IMR-90 (cell line): ENCODE measurements around the gene UNC5B. TPM values are rescaled to one million over a fixed set of nuclear protein-coding genes. Genes with fewer than 3 reads are reported as not detected.

Experiments used
- ATAC-seq: fragments of 200-7000 bp; cut with Tn5 transposase; 2 replicates; pipeline ENCODE4 v1.9.1; 2020; ENCODE audit warnings: low read depth, mild to moderate bottlenecking, moderate library complexity
- BruUV-seq: library from RNA; stranded (reverse); fragments of 400-500 nt; replicated peaks from 2 replicates; lab custom pipeline; 2021; lab: Mats Ljungman, UMichigan
- CTCF ChIA-PET: fragments of 300-600 bp; formaldehyde crosslinking; extraction: SDS; loops from one replicate; lab custom pipeline; 2021; ENCODE audit warnings: antibody characterized with exemption; lab: Yijun Ruan, JAX
- POLR2A ChIA-PET: fragments of 300-600 bp; sonication (Branson Sonifier 250); formaldehyde crosslinking; loops from one replicate; lab custom pipeline; 2022; ENCODE audit warnings: antibody characterized with exemption; ENCODE audit not compliant: unreplicated experiment; lab: Charles Lee
- DNase-seq: peaks from one replicate; pipeline ENCODE4 v3.0.0; 2013
- H2AFZ ChIP-seq: replicated peaks from 2 replicates; pipeline ENCODE3; 2013; ENCODE audit warnings: low read length, mild to moderate bottlenecking; ENCODE audit not compliant: poor library complexity
- H2AK5ac ChIP-seq: 2 replicates; pipeline ENCODE4 v1.6.1; 2013; ENCODE audit warnings: low read depth, low read length, inconsistent platforms
- H2AK9ac ChIP-seq: replicated peaks from 2 replicates; pipeline ENCODE3; 2013; ENCODE audit warnings: mild to moderate bottlenecking, low read depth, low read length, moderate library complexity; ENCODE audit not compliant: poor library complexity
- H2BK120ac ChIP-seq: 2 replicates; pipeline ENCODE4 v1.6.1; 2013; ENCODE audit warnings: low read depth, low read length, inconsistent platforms
- H2BK15ac ChIP-seq: 3 replicates; pipeline ENCODE4 v1.6.1; 2013; ENCODE audit warnings: low read depth, low read length, inconsistent platforms
- H2BK20ac ChIP-seq: 2 replicates; pipeline ENCODE4 v1.6.1; 2013; ENCODE audit warnings: low read depth, mild to moderate bottlenecking, inconsistent platforms, low read length, moderate library complexity
- H2BK5ac ChIP-seq: 2 replicates; pipeline ENCODE4 v1.6.1; 2013; ENCODE audit warnings: mild to moderate bottlenecking, low read depth, low read length, inconsistent platforms; ENCODE audit not compliant: poor library complexity, severe bottlenecking
- H3K14ac ChIP-seq: replicated peaks from 2 replicates; pipeline ENCODE4 v1.6.1; 2013; ENCODE audit warnings: low read depth, low read length, inconsistent platforms
- H3K18ac ChIP-seq: 2 replicates; pipeline ENCODE4 v1.6.1; 2013; ENCODE audit warnings: low read depth, low read length, control low read depth
- H3K23ac ChIP-seq: 2 replicates; pipeline ENCODE4 v1.6.1; 2013; ENCODE audit warnings: low read depth, low read length, inconsistent platforms
- H3K27ac ChIP-seq: 2 replicates; pipeline ENCODE4 v1.5.1; 2013; ENCODE audit warnings: mild to moderate bottlenecking, control low read depth, low read length; ENCODE audit not compliant: insufficient read depth
- H3K27me3 ChIP-seq: 2 replicates; pipeline ENCODE4 v1.6.1; 2013; ENCODE audit warnings: low read length; ENCODE audit not compliant: control insufficient read depth, insufficient read depth
- H3K36me3 ChIP-seq: 2 replicates; pipeline ENCODE4 v1.6.1; 2013; ENCODE audit warnings: low read length, mixed read lengths; ENCODE audit not compliant: control insufficient read depth, insufficient read depth
- H3K4ac ChIP-seq: 2 replicates; pipeline ENCODE4 v1.6.1; 2013; ENCODE audit warnings: low read depth, low read length, inconsistent platforms
- H3K4me1 ChIP-seq: 2 replicates; pipeline ENCODE4 v1.6.1; 2013; ENCODE audit warnings: low read length, mixed read lengths; ENCODE audit not compliant: control insufficient read depth, insufficient read depth
- H3K4me2 ChIP-seq: 2 replicates; pipeline ENCODE4 v1.6.1; 2013; ENCODE audit warnings: low read depth, mild to moderate bottlenecking, control low read depth, low read length, moderate library complexity
- H3K4me3 ChIP-seq: 2 replicates; pipeline ENCODE4 v1.5.1; 2013; ENCODE audit warnings: low read depth, mild to moderate bottlenecking, control low read depth, low read length, moderate library complexity; ENCODE audit not compliant: insufficient read depth
- H3K56ac ChIP-seq: 2 replicates; pipeline ENCODE4 v1.6.1; 2013; ENCODE audit warnings: low read length, inconsistent platforms; ENCODE audit not compliant: insufficient read depth; ENCODE audit errors: extremely low read depth
- H3K79me1 ChIP-seq, 2 experiments: 2 replicates each; pipeline ENCODE4 v1.6.1; 2013; ENCODE audit warnings: low read length in 2 of 2, inconsistent platforms in 1 of 2, low read depth in 1 of 2
- H3K9ac ChIP-seq: 2 replicates; pipeline ENCODE4 v1.6.1; 2013; ENCODE audit warnings: low read depth, low read length, control low read depth
- H3K9me1 ChIP-seq: 2 replicates; pipeline ENCODE4 v1.6.1; 2013; ENCODE audit warnings: low read length, inconsistent platforms; ENCODE audit not compliant: insufficient read depth
- H3K9me3 ChIP-seq: 2 replicates; pipeline ENCODE4 v1.6.1; 2013; ENCODE audit warnings: low read length; ENCODE audit not compliant: control insufficient read depth, insufficient read depth
- H4K20me1 ChIP-seq: 2 replicates; pipeline ENCODE4 v1.6.1; 2013; ENCODE audit warnings: low read length, inconsistent platforms; ENCODE audit not compliant: insufficient read depth
- H4K5ac ChIP-seq: 2 replicates; pipeline ENCODE4 v1.6.1; 2013; ENCODE audit warnings: mild to moderate bottlenecking, low read depth, low read length, control low read depth
- H4K8ac ChIP-seq, 2 experiments: 2 replicates each; pipeline ENCODE4 v1.6.1; 2013; ENCODE audit warnings: low read depth in 2 of 2, low read length in 2 of 2, control low read depth in 1 of 2, inconsistent platforms in 1 of 2
- H4K91ac ChIP-seq: 2 replicates; pipeline ENCODE4 v1.6.1; 2013; ENCODE audit warnings: low read depth, low read length, inconsistent platforms; ENCODE audit not compliant: insufficient read depth
- CEBPB ChIP-seq: IDR thresholded peaks from 2 replicates; pipeline ENCODE4 v1.6.1; 2012; ENCODE audit warnings: low read depth, low read length, improper control_type of control experiment
- MAZ ChIP-seq: IDR thresholded peaks from 2 replicates; pipeline ENCODE4 v1.6.1; 2012; ENCODE audit warnings: low read depth, mild to moderate bottlenecking, low read length, improper control_type of control experiment, moderate library complexity, borderline replicate concordance
- USF2 ChIP-seq: fragments of 150-350 bp; IDR thresholded peaks from 2 replicates; pipeline ENCODE4 v1.6.1; 2017; ENCODE audit warnings: mild to moderate bottlenecking, antibody characterized with exemption, low read length, low read depth
- WGBS, 2 experiments: methylation state at CpG; one replicate each; pipeline versions ENCODE4 v1.1.5 to v1.1.7; 2013; ENCODE audit warnings: missing lambda C conversion rate in 2 of 2; ENCODE audit not compliant: insufficient read length in 1 of 2; ENCODE audit errors: extremely low coverage in 2 of 2; 5-methylcytosine and 5-hydroxymethylcytosine counted together
- dilution Hi-C: fragments of 300-500 bp; cut with HindIII; formaldehyde crosslinking; loops from one replicate; pipeline ENCODE4 v1.14.3; 2018; ENCODE audit warnings: low sequenced_read_pairs; ENCODE audit not compliant: unreplicated experiment
- in situ Hi-C: fragments of 300-500 bp; cut with MboI; formaldehyde crosslinking; loops from 3 replicates; pipeline ENCODE4 v1.14.3; 2019; ENCODE audit warnings: low sequenced_read_pairs, inconsistent platforms, mixed read lengths
- intact Hi-C: fragments of 100-400 bp; cut with micrococcal nuclease; formaldehyde crosslinking; loops from 2 replicates; pipeline ENCODE4 v1.10.0; 2022
- polyA plus RNA-seq, 3 experiments: library from polyadenylated mRNA; depleted of rRNA; stranded (reverse); fragments of >200 nt; gene quantifications; 2 replicates each; pipeline ENCODE4 v1.2.3, GENCODE V29; 2012; ENCODE audit warnings: low replicate concordance in 1 of 3
- total RNA-seq: library from RNA; depleted of rRNA; stranded (reverse); fragments of >200 nt; gene quantifications from 2 replicates; pipeline ENCODE4 v1.2.3, GENCODE V29; 2012

UNC5B gene
- total and polyA plus RNA-seq, 2 of the 4 experiments (the other 2 are of a cell fraction) = 1.6 to 4.2 TPM

GRCh38 chr10:71347587-71348395 is 135.4 kb downstream of the UNC5B start:
- TF ChIP-seq USF2 (no peak), MAZ (no peak), CEBPB (no peak)
- H3K27ac ChIP-seq = no peak overlapping the region
- H4K20me1 ChIP-seq = no peaks in the 10 kb centered on the region
- no peak for DNase-seq
- H2BK20ac ChIP-seq = no peak overlapping the region
- CTCF ChIA-PET = no interaction called here
- intact Hi-C loops (no loop called here), dilution Hi-C loops (no loop called here), in situ Hi-C loops (no loop called here)
- H2AFZ ChIP-seq = no peak overlapping the region
- H3K9me3 ChIP-seq = no peaks in the 10 kb centered on the region
- no peak overlapping the region for H3K23ac ChIP-seq
- H3K4me1 ChIP-seq = peaks cover 4% of the 10 kb centered on the region; the same call in 1 of the 2 replicates
- no peaks in the 10 kb centered on the region for H3K36me3 ChIP-seq
- H2AK9ac ChIP-seq = peak overlapping the region; percentile 62
- 58% methylated on average over 4 of the region's 14 CpGs; no CpG with 5 or more reads in 1 of the 2 experiments for WGBS, 2 experiments
- no peak overlapping the region for H2BK120ac ChIP-seq
- H4K91ac ChIP-seq = no peak overlapping the region
- no peak overlapping the region for H4K5ac ChIP-seq
- no TSS peak for BruUV-seq
- no peak for ATAC-seq
- no peak overlapping the region for H4K8ac ChIP-seq
- no peak overlapping the region for H3K9ac ChIP-seq
- H2BK15ac ChIP-seq = no peak overlapping the region
- no peak overlapping the region for H3K18ac ChIP-seq
- H3K4me3 ChIP-seq = no peak overlapping the region
- no peak overlapping the region for H3K14ac ChIP-seq
- no peaks in the 10 kb centered on the region for H3K9me1 ChIP-seq
- H3K56ac ChIP-seq = no peak overlapping the region
- no peak overlapping the region for H3K4me2 ChIP-seq
- peaks cover 19% of the 10 kb centered on the region; the same call in 1 of the 2 replicates for H3K27me3 ChIP-seq
- H3K79me1 ChIP-seq = no peaks in the 10 kb centered on the region
- POLR2A ChIA-PET = no interaction called here
- H2BK5ac ChIP-seq = no peak overlapping the region
- no peak overlapping the region for H3K4ac ChIP-seq
- H2AK5ac ChIP-seq = no peak overlapping the region
